NCI-H526 treated with DMSO at 0.1 percent for 48 hours (cell line): ENCODE results near the gene NT5DC4.
"Not testable (repeated sequence)": the region's sequence is repeated elsewhere in the genome, so short reads cannot be mapped to it uniquely, and the experiment has no call there.

Source experiments
- DNase-seq: peaks from one replicate; lab custom pipeline; 2025; lab: John Stamatoyannopoulos, UW

The NT5DC4 gene

GRCh38 chr2:112699984-112700667 is 20.7 kb upstream of the NT5DC4 start:
- DNase-seq: no peak

GRCh38 chr2:112701052-112701451 is 19.8 kb upstream of the NT5DC4 start:
- no peak for DNase-seq

- DNase-seq: no peak
These were observed 17.1 kb upstream of the NT5DC4 start for GRCh38 chr2:112703684-112704083.

GRCh38 chr2:112705575-112705974 is 15.2 kb upstream of the NT5DC4 start:
- no peak for DNase-seq

GRCh38 chr2:112706170-112706664 is 14.6 kb upstream of the NT5DC4 start:
- no peak for DNase-seq

GRCh38 chr2:112706947-112707346 is 13.9 kb upstream of the NT5DC4 start:
- DNase-seq: not testable (repeated sequence)

- no peak for DNase-seq
These were observed 11.9 kb upstream of the NT5DC4 start for GRCh38 chr2:112708968-112709367.

GRCh38 chr2:112709703-112710102 is 11.1 kb upstream of the NT5DC4 start:
- no peak for DNase-seq

GRCh38 chr2:112710956-112711750 is 9.7 kb upstream of the NT5DC4 start:
- DNase-seq: no peak

- no peak for DNase-seq
These were observed 8.4 kb upstream of the NT5DC4 start for GRCh38 chr2:112712465-112712864.

- DNase-seq: no peak
These were observed 7.8 kb upstream of the NT5DC4 start for GRCh38 chr2:112712903-112713584.

- no peak for DNase-seq
These were observed 7.3 kb upstream of the NT5DC4 start for GRCh38 chr2:112713585-112713925.

- DNase-seq: no peak
These were observed 6.9 kb upstream of the NT5DC4 start for GRCh38 chr2:112713926-112714325.

- DNase-seq: no peak
These were observed 6.5 kb upstream of the NT5DC4 start for GRCh38 chr2:112714331-112714730.

GRCh38 chr2:112714836-112715631 is 5.8 kb upstream of the NT5DC4 start:
- no peak for DNase-seq

- DNase-seq: not testable (repeated sequence)
These were observed 4.7 kb upstream of the NT5DC4 start for GRCh38 chr2:112716094-112716493.

GRCh38 chr2:112716826-112717352 is 3.9 kb upstream of the NT5DC4 start:
- DNase-seq: not testable (repeated sequence)

GRCh38 chr2:112718863-112719370 is 1.9 kb upstream of the NT5DC4 start:
- DNase-seq: no peak

- no peak for DNase-seq
These were observed 1.2 kb downstream of the NT5DC4 start for GRCh38 chr2:112721819-112722522.

- DNase-seq: no peak
These were observed 2.2 kb downstream of the NT5DC4 start for GRCh38 chr2:112722816-112723546.
